Thoracic aorta (tissue), 2 donors: ENCODE data around the gene TRIM31. TPM values are rescaled to one million over a fixed set of nuclear protein-coding genes. Genes with fewer than 3 reads are reported as not detected.
A peak's percentile ranks its signal among the peaks of the same experiment; 100 is the strongest.

ENCODE experiments used
- ATAC-seq: fragments of 150-250 bp; one replicate; pipeline ENCODE4 v1.8.0; 2017; ENCODE audit warnings: low read depth; ENCODE audit not compliant: insufficient number of reproducible peaks, low FRiP score
- DNase-seq: peaks from one replicate; pipeline ENCODE4 v3.0.0-alpha.2; 2020; ENCODE audit warnings: low spot score
- H3K27ac ChIP-seq, 2 donors: fragments of 200-600 bp; sonication (generic); 1 replicate in 1 of 2; 2 replicates in 1 of 2; pipeline ENCODE4 v1.5.1; 2016; ENCODE audit warnings: mild to moderate bottlenecking in 2 of 2, moderate library complexity in 2 of 2
- H3K27me3 ChIP-seq: fragments of 200-600 bp; sonication (generic); replicated peaks from 2 replicates; pipeline ENCODE4 v1.6.0; 2016; ENCODE audit warnings: mild to moderate bottlenecking; ENCODE audit not compliant: insufficient read depth
- H3K36me3 ChIP-seq: fragments of 200-600 bp; sonication (generic); one replicate; pipeline ENCODE4 v1.5.1; 2016
- H3K4me1 ChIP-seq, 2 donors: fragments of 200-600 bp; sonication (generic); 1 replicate in 1 of 2; 2 replicates in 1 of 2; pipeline versions ENCODE4 v1.5.1 to v1.6.0; 2016; ENCODE audit warnings: low read depth in 2 of 2, mild to moderate bottlenecking in 1 of 2; ENCODE audit not compliant: control insufficient read depth in 1 of 2
- H3K4me3 ChIP-seq: fragments of 200-600 bp; sonication (generic); 2 replicates; pipeline ENCODE4 v1.5.1; 2016; ENCODE audit warnings: mild to moderate bottlenecking
- H3K9me3 ChIP-seq: fragments of 200-600 bp; sonication (generic); 2 replicates; pipeline ENCODE4 v1.5.1; 2016
- CTCF ChIP-seq: fragments of 200-600 bp; sonication (generic); IDR thresholded peaks from one replicate; pipeline ENCODE4 v1.5.1; 2019; ENCODE audit warnings: antibody characterized with exemption
- total RNA-seq, 2 donors: library from RNA; depleted of rRNA; stranded (reverse); fragments of >200 nt; gene quantifications; one replicate each; pipeline versions ENCODE4 v1.1.0 to v1.2.3, GENCODE V29; 2016

TRIM31 gene
- total RNA-seq, 2 donors from 2014 or later, result 2.0 TPM; not detected in 1

GRCh38 chr6:30061858-30062458 lies 50.9 kb downstream of the TRIM31 start:
- Histone ChIP-seq H3K36me3 (no peaks in the 10 kb centered on the region), H3K9me3 (no peaks in the 10 kb centered on the region), H3K4me1 (peaks cover 8 to 32% of the 10 kb centered on the region in 2 donors), H3K27me3 (no peaks in the 10 kb centered on the region), H3K27ac (peak overlapping the region; percentile 86 to 96), H3K4me3 (peak overlapping the region; percentile 97)
- DNase-seq, result no peak
- no peak for ATAC-seq
- TF ChIP-seq CTCF, result no peak

- no peak for TF ChIP-seq CTCF
- ATAC-seq, result peak; percentile 89
- Histone ChIP-seq H3K9me3 (no peaks in the 10 kb centered on the region), H3K27ac (peak within 1 kb of the TSS; percentile 86 to 96), H3K4me1 (peaks cover 8 to 31% of the 10 kb centered on the region in 2 donors), H3K36me3 (no peaks in the 10 kb centered on the region), H3K27me3 (no peaks in the 10 kb centered on the region), H3K4me3 (peak within 1 kb of the TSS; percentile 97)
- peak; percentile 69 for DNase-seq
These were observed 51.6 kb downstream of the TRIM31 start, which contains the start of gene POLR1H for GRCh38 chr6:30061092-30061857. POLR1H (plus strand) TSS chr6:30061265; CDS start chr6:30061525, 260 bp downstream.

- H3K27me3 ChIP-seq, result no peaks in the 10 kb centered on the region
- H3K36me3 ChIP-seq, result peaks cover under 1% of the 10 kb centered on the region
- DNase-seq (no peak), ATAC-seq (peak; percentile 14)
- H3K27ac ChIP-seq, result peak overlapping the region; percentile 86 to 96
- H3K4me1 ChIP-seq, result peaks cover 8 to 25% of the 10 kb centered on the region in 2 donors
- peak overlapping the region; percentile 97 for H3K4me3 ChIP-seq
- no peaks in the 10 kb centered on the region for H3K9me3 ChIP-seq
- no peak for TF ChIP-seq CTCF
These were observed 52.2 kb downstream of the TRIM31 start for GRCh38 chr6:30060606-30061091.

GRCh38 chr6:30055513-30055912 lies 57.4 kb downstream of the TRIM31 start:
- Histone ChIP-seq H3K4me3 (no peak overlapping the region), H3K27ac (no peak overlapping the region), H3K27me3 (no peaks in the 10 kb centered on the region), H3K36me3 (peaks cover 4% of the 10 kb centered on the region), H3K4me1 (peaks cover 6 to 11% of the 10 kb centered on the region in 2 donors), H3K9me3 (no peaks in the 10 kb centered on the region)
- ATAC-seq (no peak), DNase-seq (no peak)
- TF ChIP-seq CTCF, result no peak

GRCh38 chr6:30053682-30054081 lies 59.2 kb downstream of the TRIM31 start:
- H3K27me3 ChIP-seq, result no peaks in the 10 kb centered on the region
- peaks cover 4% of the 10 kb centered on the region for H3K36me3 ChIP-seq
- H3K9me3 ChIP-seq, result no peaks in the 10 kb centered on the region
- DNase-seq, result no peak
- H3K4me1 ChIP-seq, result no peaks in the 10 kb centered on the region
- no peak overlapping the region for H3K4me3 ChIP-seq
- TF ChIP-seq CTCF, result no peak
- H3K27ac ChIP-seq, result no peak overlapping the region
- no peak for ATAC-seq
